NCI-H1436 treated with DMSO at 0.1 percent for 48 hours (cell line): Measurements from ENCODE around the gene RASSF4.

Experiments
- DNase-seq: peaks from one replicate; lab custom pipeline; 2025; lab: John Stamatoyannopoulos, UW

The RASSF4 gene

GRCh38 chr10:44928462-44928861 is 31.1 kb upstream of the RASSF4 start:
- DNase-seq = no peak

DNA sequence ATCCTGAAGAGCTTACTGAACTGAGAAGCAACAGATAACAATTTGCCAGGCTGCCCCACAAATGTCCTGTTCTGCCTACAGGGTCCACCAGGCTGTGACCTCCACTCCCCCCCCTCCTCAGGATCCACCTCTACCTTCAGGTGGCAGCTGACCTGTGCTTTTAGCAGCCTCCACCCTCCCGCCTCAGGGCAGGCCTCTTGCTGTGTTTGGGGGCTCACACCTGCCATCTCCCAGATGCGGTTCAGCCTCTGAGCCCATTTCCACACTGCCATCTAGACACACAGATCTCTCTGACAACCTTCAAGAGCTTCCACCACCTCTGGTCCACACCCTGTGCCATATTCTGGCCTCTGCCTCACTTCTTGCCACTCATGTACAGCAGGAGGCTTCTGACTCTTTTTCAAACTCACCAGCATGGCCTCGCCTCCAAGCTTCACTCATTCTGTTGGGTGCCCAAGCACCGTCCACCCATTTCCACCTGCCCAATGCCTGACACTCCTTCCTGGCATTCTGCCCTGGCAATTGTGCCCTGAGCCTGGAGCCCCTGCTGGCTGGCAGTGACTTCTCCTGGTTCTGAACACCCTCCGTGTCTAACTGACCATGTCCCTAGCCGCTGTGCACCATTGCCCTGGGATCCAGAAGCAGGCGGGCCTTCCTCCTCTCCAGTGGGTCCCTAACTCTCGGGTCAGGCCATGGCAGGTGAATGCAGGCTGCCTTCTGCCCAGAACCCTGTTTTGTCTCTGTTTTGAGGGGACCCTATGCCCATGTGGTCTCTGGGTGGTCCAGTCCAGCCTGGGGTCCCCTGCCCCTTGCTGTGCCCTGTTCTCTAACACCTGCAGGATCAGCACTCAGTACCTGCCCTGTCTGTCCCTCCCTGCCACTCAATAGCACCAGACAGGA is 30.0 kb upstream of the RASSF4 start:
- DNase-seq = no peak

- DNase-seq = no peak
Measured at GRCh38 chr10:44930904-44931620, 28.5 kb upstream of the RASSF4 start.

DNA sequence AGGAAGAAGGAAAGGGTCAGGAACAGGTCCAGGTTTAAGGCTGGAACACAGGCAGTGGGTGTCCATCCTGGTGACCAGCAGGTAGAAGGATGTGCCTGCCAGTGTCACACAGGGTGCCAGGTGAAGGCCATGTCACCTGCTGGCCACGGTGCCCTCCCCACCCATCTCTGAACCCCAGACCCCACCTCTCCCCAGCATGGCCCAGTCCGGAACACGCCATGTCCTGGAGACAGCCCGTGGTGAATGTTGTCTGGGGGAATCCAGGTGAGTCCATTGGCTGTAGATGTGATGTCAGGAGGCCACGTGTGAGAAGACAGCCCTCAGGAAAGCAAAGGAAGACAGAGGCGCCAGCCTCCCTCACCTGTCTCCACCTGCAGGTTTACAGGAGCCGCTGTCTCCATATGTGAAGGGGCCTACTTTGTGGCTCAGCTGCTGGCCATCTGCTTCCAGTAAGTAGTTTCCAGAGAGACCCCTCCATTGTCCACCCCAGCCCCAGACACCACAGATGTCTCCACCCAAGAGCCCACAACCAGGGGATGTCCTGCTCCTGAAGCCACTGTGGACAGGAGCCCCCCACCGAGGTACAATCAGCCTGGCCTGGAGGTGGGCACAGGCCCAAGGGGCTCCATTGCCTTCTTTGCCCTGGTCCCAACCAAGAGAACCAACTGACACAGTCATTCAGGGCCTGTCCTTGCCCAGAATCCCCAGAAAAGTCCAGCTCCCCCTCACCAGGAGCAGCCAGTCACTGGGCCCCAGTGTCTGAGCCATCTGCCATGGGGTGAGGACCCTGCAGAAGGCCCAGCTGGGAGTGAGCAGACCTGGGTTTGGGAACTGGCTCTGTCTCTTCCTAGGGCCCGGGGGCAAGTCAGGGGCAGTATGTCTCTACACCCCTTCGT is 27.7 kb upstream of the RASSF4 start:
- no peak for DNase-seq

DNA sequence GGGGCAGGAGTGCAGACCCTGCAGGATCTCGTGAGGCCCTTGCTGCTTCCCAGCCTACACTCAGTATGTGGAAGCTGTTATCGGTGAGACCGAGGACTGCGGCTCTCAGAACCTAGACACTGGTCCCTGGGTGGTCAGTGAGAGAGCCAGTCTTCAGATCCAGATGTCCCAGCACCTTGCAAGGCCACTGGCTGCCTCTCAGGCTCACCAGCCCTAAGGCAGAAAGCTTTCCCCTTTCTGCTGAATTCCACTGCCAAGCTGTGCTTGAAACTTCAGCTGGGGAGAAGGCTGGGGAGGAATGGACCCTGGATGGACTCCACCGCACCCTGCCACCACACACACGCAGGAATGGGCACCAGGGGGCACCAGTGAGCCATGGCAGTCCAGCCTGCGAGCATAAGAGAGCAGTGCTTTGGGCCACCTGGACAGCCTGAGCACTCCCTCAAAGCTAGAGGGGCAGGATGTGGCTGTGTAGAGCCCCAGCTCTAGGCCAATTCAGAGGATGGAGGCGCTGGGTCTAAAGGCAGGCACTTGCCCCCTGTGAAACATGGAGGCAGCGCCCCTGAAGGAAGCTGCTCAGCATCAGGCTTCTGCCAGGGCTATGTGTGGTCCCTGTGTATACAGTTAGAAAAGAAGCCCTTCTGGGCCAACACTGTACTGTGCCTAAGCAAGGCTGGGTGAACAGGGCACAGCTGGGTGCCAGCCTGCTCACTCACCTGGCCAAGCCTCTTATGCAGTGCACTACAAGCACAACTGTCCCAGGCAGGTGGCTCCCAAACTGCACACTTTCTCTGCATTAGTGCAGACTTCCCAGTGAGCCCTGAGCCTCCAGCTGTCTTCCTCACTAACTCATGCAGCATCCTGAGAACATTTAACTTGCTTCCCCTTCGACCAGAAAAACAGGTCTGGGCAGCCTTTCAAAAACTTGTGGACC is 26.8 kb upstream of the RASSF4 start:
- no peak for DNase-seq

- DNase-seq = no peak
Measured at GRCh38 chr10:44933451-44934321, 25.9 kb upstream of the RASSF4 start.

DNA sequence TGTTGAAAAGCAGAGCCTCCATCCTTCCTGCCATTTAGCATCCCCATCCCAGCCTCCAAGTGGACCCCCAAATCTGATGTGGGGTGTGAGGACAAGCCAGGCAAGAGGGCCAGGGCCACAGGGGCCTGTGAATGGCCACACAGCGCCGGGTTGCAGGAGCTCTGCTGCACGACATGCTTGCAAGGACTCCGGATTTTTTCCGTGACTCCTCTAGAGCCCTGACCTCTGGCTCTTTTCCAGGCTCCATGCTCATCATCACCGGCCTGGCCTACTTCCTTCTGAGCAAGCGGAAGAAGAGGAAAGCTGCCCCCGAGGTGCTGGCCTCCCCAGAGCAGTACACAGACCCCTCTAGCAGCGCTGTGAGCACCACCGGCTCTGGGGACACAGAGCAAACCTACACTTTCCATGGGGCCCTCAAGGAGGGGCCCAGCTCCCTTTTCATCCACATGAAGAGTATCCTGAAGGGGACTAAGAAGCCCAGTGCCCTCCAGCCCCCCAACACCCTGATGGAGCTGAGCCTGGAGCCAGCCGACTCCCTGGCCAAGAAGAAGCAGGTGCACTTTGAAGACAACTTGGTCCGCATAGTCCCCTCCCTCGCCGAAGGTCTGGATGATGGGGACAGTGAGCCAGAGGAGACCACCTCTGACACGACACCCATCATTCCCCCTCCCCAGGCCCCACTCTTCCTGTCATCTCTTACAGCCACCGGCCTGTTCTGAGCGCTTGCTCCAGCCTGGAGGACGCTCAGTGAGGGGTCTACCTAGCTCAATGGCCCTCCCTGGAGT is 25.0 kb upstream of the RASSF4 start:
- DNase-seq = no peak

DNA sequence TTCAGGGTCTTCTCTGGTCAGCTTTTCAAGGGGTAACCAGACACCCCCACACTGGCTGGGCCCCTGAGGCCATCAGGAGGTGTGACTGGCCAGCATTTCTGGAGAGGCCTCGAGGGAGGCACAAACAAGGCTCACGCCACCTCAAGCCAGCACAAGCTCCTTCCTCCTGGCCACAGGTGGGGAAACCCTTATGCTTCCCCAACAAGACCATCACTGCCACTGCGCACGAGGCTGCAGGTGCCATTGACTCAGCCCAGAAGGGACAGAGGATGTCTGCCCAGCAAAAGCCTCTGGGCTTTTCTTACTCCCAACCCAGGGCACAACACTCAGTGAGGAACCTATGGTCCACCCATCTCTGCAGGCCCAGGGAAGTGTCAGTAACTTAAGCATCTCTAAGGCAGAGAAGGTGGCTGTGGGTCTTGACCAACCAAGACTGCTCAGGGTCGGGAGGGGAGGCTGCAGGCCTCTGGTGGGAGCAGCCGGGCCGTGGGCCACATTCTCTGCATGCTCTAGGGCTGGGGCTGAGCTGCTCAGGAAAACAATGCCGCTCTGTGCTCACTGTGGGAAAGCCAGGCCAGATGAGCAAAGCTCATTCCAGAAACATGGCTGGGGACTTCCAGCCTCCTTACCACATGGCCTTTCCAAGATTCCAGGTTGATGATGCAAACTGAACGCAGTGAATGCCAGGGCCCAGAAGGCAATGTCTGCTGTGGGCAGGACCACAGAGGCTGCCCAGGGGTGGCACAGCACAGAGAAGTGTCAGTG is 24.2 kb upstream of the RASSF4 start:
- no peak for DNase-seq

DNA sequence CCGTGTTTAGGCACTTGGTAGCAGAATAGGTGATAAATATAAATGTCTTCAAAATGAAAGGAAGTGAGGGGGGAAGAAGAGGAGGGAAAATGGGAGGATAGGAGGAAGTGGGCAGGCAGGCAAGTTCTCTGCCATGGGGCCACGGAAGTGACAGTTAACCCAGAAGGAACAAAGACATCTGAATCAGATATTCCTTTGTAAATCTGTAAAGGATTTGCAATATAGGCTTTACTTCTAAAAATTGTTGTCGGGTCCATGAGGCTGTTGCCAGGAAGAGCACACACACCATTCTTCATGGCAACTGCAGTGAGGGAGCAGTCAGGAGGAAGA is 23.7 kb upstream of the RASSF4 start:
- DNase-seq = no peak

GRCh38 chr10:44936314-44936975 is 23.2 kb upstream of the RASSF4 start:
- DNase-seq = no peak

DNA sequence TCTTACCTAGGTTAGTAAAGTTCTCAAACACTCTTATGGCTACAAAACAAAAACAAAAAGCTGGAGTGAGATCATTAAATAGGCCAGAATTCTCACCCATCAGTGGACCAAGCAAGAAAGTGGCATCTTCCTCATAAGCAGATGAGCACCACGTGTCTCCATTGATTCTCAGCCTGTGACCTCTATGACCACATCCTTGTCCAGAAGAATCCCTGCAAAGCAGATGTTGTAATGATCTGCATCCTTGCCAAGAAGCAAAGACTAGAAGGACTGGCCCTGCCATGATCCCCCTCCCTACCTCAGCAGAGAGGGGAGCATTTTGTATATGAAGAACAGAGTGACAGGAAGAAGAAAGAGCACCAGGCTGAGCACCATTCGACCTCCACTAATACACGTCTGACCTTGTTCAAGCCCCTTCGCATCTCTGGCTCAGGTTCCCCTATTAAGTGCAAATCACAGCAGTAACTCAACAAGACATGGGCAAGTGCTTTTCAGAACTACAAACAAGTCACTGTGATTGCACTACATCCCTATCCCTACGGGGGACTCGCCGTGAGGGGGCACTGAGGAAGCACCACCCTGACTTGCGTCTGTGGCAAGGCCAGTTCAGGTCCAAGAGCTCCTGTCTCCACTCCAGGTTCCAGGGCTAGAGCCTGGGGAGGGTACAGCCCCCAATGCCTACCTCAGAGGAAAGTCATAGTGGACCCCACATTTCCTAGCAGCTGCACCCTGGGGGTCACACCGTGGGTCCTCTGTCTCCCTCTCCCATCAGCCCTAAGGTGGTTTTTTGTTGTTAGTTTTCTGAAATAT is 22.2 kb upstream of the RASSF4 start:
- no peak for DNase-seq

DNA sequence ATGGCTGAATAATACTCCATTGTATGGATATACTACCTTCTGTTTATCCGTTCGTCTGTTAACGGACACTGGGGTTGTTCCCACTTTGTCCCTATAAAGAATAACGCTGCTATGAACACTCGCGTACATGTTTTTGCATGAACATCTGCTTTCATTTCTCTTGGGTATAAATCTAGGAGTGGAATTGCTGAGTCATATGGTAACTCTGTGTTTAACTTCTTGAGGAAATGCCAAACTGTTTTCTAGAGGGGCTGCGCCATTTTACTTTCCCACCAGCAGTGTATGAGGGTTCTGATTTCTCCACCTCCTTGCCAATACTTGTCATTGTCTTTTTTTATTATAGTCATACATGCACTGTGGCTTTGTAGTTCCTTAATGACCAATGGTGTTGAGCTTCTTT is 20.6 kb upstream of the RASSF4 start:
- no peak for DNase-seq

- DNase-seq = no peak
Measured at GRCh38 chr10:44939691-44940401, 19.8 kb upstream of the RASSF4 start.

- DNase-seq = no peak
Measured at GRCh38 chr10:44944354-44944753, 15.2 kb upstream of the RASSF4 start.

DNA sequence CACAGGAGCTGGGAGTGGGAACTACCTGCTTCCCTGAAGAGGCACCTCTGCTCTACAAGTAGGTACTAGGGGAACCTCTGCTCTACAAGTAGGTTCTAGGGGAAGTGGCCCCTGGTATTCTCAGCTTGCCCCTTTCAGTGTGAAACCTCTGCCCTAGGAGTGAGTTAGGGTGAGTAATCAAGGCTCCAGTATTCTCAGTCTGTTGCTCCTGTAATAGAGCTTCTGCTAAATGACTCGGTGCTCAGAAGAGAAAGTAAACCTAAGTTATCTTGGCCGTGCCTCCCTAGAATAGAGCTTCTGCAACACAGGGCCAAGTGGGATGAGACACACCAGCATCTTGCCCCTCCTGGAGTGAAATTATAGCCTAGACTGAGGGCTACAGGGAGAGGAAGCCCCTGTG is 13.4 kb upstream of the RASSF4 start:
- no peak for DNase-seq

- no peak for DNase-seq
Measured at GRCh38 chr10:44947371-44948152, 12.0 kb upstream of the RASSF4 start.
